Measurements from ENCODE around the gene RPS6KL1.

The RPS6KL1 gene

DNA sequence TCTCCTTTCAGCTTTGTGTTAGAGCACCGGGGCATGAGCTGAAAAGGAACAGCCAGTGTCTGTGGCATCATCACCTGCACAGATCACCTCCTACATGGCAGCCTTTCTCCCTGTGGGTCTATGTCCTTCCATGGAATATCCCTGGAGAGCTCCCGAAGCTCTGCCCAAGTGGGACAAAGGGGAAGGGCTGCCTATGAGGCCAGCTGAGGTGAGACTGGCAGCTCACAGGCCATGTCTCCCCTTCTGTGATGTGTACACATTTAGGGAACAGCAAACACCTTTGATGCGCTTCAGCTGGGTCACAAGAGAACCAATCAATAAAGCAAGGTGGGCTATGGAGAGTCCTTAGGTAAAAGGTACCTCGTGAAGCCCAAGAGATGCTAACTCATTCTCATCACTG, 51.2 kb downstream of the RPS6KL1 start:
- CTCF ChIA-PET, result interaction anchor here (0.7 to 1.5 kb wide), 2 partner anchors 11 to 706 kb away, joined by 4 to 9 read pairs; no protein-coding TSS in a partner anchor
- TF ChIP-seq, protein P1, sequence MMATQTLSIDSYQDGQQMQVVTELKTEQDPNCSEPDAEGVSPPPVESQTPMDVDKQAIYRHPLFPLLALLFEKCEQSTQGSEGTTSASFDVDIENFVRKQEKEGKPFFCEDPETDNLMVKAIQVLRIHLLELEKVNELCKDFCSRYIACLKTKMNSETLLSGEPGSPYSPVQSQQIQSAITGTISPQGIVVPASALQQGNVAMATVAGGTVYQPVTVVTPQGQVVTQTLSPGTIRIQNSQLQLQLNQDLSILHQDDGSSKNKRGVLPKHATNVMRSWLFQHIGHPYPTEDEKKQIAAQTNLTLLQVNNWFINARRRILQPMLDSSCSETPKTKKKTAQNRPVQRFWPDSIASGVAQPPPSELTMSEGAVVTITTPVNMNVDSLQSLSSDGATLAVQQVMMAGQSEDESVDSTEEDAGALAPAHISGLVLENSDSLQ (IDR thresholded peaks at IDR 0.05), result no peak
- TF ChIP-seq CTBP1 (IDR thresholded peaks at IDR 0.05; ENCODE audit: borderline replicate concordance) (no peak), BHLHE40 (IDR thresholded peaks at IDR 0.05; ENCODE audit: borderline replicate concordance) (no peak), HDGF (IDR thresholded peaks at IDR 0.05; ENCODE audit: borderline replicate concordance) (no peak), ARNT (IDR thresholded peaks at IDR 0.05) (no peak), ZNF384 (IDR thresholded peaks at IDR 0.05) (no peak), SP1 (IDR thresholded peaks at IDR 0.05) (no peak)
- no peak for DNase-seq (ENCODE audit: extremely low spot score)
- POLR2A ChIA-PET, result interaction anchor here (0.6 to 0.7 kb wide), 2 partner anchors 9 to 11 kb away, joined by 3 to 4 read pairs; no protein-coding TSS in a partner anchor

DNA sequence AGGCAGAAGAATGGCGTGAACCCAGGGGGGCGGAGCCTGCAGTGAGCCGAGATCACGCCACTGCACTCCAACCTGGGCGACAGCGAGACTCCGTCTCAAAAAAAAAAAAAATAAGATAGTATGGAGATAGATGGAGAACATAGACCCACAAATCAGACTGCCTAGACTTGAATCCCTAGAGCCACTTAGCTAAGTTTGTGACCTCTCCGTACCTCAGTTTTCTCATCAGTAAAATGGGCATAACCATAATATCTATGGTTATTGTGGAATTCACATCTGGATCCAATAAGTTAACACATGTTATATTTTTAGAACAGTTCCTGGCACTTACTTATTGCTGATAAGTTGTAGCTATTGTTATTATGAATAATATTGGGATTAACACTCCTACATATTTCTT, 54.3 kb downstream of the RPS6KL1 start:
- POLR2A ChIA-PET, result no interaction called here
- no peak for DNase-seq (ENCODE audit: extremely low spot score)
- TF ChIP-seq NFRKB (IDR thresholded peaks at IDR 0.05) (no peak), LEF1 (IDR thresholded peaks at IDR 0.05; ENCODE audit: borderline replicate concordance) (no peak), BHLHE40 (IDR thresholded peaks at IDR 0.05; ENCODE audit: borderline replicate concordance) (no peak)
- CTCF ChIA-PET, result interaction anchor here (0.6 to 1.8 kb wide), 3 partner anchors 10 to 77 kb away, joined by 3 to 8 read pairs (median 3); no protein-coding TSS in a partner anchor

DNA sequence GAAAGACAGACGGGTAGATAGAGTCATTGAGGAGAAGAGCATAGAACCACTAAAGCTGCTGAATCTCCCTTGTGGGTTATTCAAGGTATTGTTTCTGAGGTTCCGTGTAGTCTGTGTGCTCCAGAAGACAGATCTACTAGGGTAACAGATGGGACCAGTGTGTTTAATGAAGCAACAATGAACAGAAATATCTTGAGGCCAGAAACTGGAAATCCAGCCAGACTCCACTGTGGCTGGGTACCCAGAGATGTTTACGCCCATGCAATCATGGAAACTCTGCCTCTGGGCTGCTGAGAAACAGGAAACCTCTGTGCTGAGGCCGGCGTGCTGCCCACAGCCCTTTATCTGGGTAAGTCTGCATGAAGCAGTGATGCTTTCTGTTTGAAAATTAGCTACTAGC, 55.4 kb downstream of the RPS6KL1 start:
- POLR2A ChIA-PET, result interaction anchor here (1.4 to 1.9 kb wide), 2 partner anchors 13 to 15 kb away, joined by 4 to 5 read pairs; partner anchors contain the start of gene DLST
- CTCF ChIA-PET, result interaction anchor here (1.4 to 1.8 kb wide), 2 partner anchors 11 to 37 kb away, joined by 3 to 8 read pairs; no protein-coding TSS in a partner anchor
- DNase-seq (ENCODE audit: extremely low spot score), result no peak
- TF ChIP-seq NFRKB (IDR thresholded peaks at IDR 0.05) (no peak), CTBP1 (IDR thresholded peaks at IDR 0.05; ENCODE audit: borderline replicate concordance) (no peak), HDGF (IDR thresholded peaks at IDR 0.05; ENCODE audit: borderline replicate concordance) (no peak), ARNT (IDR thresholded peaks at IDR 0.05) (no peak), FOXA1 (IDR thresholded peaks at IDR 0.05) (no peak), ELF4 (IDR thresholded peaks at IDR 0.05) (no peak), L3MBTL2 (conservative IDR thresholded peaks at IDR 0.05) (no peak), SUZ12 (IDR thresholded peaks at IDR 0.05) (no peak), ZNF384 (IDR thresholded peaks at IDR 0.05) (no peak), FOXK2 (IDR thresholded peaks at IDR 0.05) (no peak), TARDBP (IDR thresholded peaks at IDR 0.05) (no peak), SP1 (IDR thresholded peaks at IDR 0.05) (no peak), BHLHE40 (IDR thresholded peaks at IDR 0.05; ENCODE audit: borderline replicate concordance) (no peak), LEF1 (IDR thresholded peaks at IDR 0.05; ENCODE audit: borderline replicate concordance) (no peak), FOXM1 (IDR thresholded peaks at IDR 0.05; ENCODE audit: borderline replicate concordance) (no peak)
- TF ChIP-seq, protein P1 (IDR thresholded peaks at IDR 0.05), result no peak

DNA sequence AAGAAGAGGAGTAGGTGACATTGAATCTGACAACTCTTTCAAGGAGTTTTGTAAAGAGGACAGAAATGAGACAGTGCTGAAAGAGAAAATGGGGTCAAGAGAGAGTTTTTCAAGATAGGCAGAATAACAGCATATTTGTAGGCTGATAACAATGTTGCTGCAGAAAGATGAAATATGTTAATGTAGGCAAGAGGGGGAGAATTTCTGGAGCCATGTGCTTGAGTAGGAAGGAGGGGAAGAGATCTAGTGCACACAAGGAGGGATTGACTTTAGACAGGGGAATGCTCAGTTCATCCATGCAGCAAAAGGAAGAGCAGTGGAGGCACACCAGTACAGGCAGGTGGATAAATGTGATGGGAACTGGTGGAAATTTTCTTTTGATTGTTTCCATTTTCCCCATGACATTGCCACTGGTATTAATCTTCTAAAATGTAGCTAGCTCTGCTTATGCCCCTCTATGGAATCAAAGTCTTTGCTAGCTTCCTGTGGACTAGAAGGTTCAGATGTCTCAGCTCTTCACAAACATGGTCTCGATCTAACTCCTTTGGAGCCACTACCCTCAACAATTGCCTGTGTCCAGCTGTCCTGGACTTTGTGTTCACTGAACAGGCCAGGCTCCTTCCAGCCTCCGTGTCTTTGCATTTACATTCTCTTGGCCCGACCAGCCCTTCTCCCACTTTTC, 56.2 kb downstream of the RPS6KL1 start:
- POLR2A ChIA-PET, result interaction anchor here (1.4 to 1.9 kb wide), 2 partner anchors 14 to 16 kb away, joined by 4 to 5 read pairs; partner anchors contain the start of gene DLST
- TF ChIP-seq HDGF (IDR thresholded peaks at IDR 0.05; ENCODE audit: borderline replicate concordance) (no peak), FOXK2 (IDR thresholded peaks at IDR 0.05) (no peak), FOXM1 (IDR thresholded peaks at IDR 0.05; ENCODE audit: borderline replicate concordance) (no peak), BHLHE40 (IDR thresholded peaks at IDR 0.05; ENCODE audit: borderline replicate concordance) (no peak), TARDBP (IDR thresholded peaks at IDR 0.05) (no peak), SUZ12 (IDR thresholded peaks at IDR 0.05) (no peak), NFRKB (IDR thresholded peaks at IDR 0.05) (no peak), FOXA1 (IDR thresholded peaks at IDR 0.05) (no peak), CTBP1 (IDR thresholded peaks at IDR 0.05; ENCODE audit: borderline replicate concordance) (no peak), ARNT (IDR thresholded peaks at IDR 0.05) (no peak), LEF1 (IDR thresholded peaks at IDR 0.05; ENCODE audit: borderline replicate concordance) (no peak)
- DNase-seq (ENCODE audit: extremely low spot score), result no peak
- CTCF ChIA-PET, result interaction anchor here (1.8 kb wide), 1 partner anchor 12 kb away, joined by 8 read pairs; no protein-coding TSS in a partner anchor

DNA sequence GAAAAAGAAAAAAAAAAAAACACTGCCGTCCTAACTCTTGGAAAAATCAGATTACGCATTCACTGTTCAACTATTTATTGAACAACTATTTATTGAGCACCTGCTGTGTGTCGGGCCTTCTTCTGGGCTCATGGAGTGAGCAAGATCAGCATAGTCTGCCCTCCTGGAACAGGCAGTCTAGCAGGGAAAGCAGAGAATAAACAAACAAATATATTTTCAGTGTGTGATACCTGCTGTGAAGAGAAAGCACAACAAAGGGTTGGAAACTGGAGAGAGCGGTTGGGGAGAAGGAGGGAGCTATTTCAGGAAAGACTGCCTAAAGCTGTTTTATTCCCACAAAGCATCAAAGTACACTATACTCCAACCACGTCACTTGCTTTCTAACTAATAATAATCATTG, 57.9 kb downstream of the RPS6KL1 start:
- ChIA-PET CTCF (interaction anchor here (0.7 to 6.0 kb wide), 2 partner anchors 40 to 330 kb away, joined by 3 to 61 read pairs; no protein-coding TSS in a partner anchor), POLR2A (interaction anchor here (5.6 kb wide), 1 partner anchor 17 kb away, joined by 35 read pairs; the partner anchor contains the start of gene DLST)
- no peak for DNase-seq (ENCODE audit: extremely low spot score)
- TF ChIP-seq FOXK2 (IDR thresholded peaks at IDR 0.05) (no peak), ARNT (IDR thresholded peaks at IDR 0.05) (no peak), TARDBP (IDR thresholded peaks at IDR 0.05) (no peak), ELF4 (IDR thresholded peaks at IDR 0.05) (no peak), BHLHE40 (IDR thresholded peaks at IDR 0.05; ENCODE audit: borderline replicate concordance) (no peak), SUZ12 (IDR thresholded peaks at IDR 0.05) (no peak), FOXM1 (IDR thresholded peaks at IDR 0.05; ENCODE audit: borderline replicate concordance) (no peak), L3MBTL2 (conservative IDR thresholded peaks at IDR 0.05) (no peak), HDGF (IDR thresholded peaks at IDR 0.05; ENCODE audit: borderline replicate concordance) (no peak), NFRKB (IDR thresholded peaks at IDR 0.05) (no peak), SP1 (IDR thresholded peaks at IDR 0.05) (no peak), LEF1 (IDR thresholded peaks at IDR 0.05; ENCODE audit: borderline replicate concordance) (no peak), ZNF384 (IDR thresholded peaks at IDR 0.05) (no peak), CTBP1 (IDR thresholded peaks at IDR 0.05; ENCODE audit: borderline replicate concordance) (no peak), FOXA1 (IDR thresholded peaks at IDR 0.05) (no peak)
- TF ChIP-seq, protein P1 (IDR thresholded peaks at IDR 0.05), result no peak
